Vagina (tissue), 2 donors: Measurements from ENCODE around the gene SSX2IP.

Source experiments
- POLR2A ChIP-seq, 2 donors: fragments of 450-650 bp; IDR thresholded peaks; one replicate each; pipeline ENCODE4 v1.6.1; 2017; ENCODE audit warnings: antibody characterized with exemption in 2 of 2, mild to moderate bottlenecking in 2 of 2, moderate library complexity in 2 of 2
- POLR2AphosphoS5 ChIP-seq, 2 donors: sonication (generic); formaldehyde crosslinking; IDR thresholded peaks; one replicate each; pipeline ENCODE4 v1.9.0; 2017; ENCODE audit warnings: antibody characterized with exemption in 2 of 2, mild to moderate bottlenecking in 2 of 2, low read depth in 1 of 2; ENCODE audit not compliant: insufficient read depth in 1 of 2
- TF ChIP-seq, protein P1 (sequence below), 3 experiments: fragments of 450-650 bp in 2 of 3; fragments of 200-600 bp in 1 of 3; sonication (generic) in 1 of 3; IDR thresholded peaks; one replicate each; pipeline ENCODE4 v1.5.1; 2017 to 2019; ENCODE audit warnings: antibody characterized with exemption in 3 of 3, mild to moderate bottlenecking in 2 of 3, moderate library complexity in 2 of 3

DNA sequence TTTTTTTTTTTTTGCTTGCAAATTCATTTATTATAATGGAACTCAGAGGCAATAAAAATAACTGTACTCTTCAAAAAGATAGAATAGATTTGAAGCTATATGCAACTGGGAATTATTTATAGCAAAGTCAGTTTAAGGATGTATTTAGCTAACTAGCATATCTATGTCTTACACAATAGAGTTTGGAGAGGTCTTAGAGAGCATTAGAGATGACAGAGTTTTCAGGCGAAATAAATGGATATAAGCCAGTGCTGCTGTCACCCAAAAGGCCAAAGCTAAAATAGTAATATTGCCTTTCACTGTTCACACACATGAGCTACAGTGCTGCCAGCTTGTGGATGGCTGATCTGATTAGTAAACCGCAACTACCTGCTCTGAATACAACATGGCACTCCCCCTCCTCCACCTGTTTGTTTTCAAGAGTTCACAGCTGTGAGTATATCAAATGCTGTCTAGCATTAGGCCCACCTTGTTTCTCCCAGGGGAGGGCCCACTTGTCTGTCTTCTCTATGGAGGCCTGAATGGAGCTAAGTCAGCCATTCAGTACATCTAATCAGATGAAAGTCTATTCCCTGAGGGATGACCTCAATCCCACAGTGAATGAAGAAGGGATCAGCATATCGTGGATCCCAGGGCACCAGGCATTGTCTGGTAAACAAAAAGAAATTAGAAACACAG is 25.2 kb upstream of the SSX2IP start:
- TF ChIP-seq, protein P1, sequence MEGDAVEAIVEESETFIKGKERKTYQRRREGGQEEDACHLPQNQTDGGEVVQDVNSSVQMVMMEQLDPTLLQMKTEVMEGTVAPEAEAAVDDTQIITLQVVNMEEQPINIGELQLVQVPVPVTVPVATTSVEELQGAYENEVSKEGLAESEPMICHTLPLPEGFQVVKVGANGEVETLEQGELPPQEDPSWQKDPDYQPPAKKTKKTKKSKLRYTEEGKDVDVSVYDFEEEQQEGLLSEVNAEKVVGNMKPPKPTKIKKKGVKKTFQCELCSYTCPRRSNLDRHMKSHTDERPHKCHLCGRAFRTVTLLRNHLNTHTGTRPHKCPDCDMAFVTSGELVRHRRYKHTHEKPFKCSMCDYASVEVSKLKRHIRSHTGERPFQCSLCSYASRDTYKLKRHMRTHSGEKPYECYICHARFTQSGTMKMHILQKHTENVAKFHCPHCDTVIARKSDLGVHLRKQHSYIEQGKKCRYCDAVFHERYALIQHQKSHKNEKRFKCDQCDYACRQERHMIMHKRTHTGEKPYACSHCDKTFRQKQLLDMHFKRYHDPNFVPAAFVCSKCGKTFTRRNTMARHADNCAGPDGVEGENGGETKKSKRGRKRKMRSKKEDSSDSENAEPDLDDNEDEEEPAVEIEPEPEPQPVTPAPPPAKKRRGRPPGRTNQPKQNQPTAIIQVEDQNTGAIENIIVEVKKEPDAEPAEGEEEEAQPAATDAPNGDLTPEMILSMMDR (IDR thresholded peaks at IDR 0.05) = no peak
- TF ChIP-seq POLR2A (IDR thresholded peaks at IDR 0.05) = no peak
- TF ChIP-seq POLR2AphosphoS5 (IDR thresholded peaks at IDR 0.05; ENCODE audit: insufficient read depth in 1 of 2, low read depth in 1 of 2) = no peak
